Left kidney (tissue), 2 donors: ENCODE results near the gene GRXCR2. TPM values are rescaled to one million over a fixed set of nuclear protein-coding genes. Genes with fewer than 3 reads are reported as not detected.
"Not testable (repeated sequence)": the region's sequence is repeated elsewhere in the genome, so short reads cannot be mapped to it uniquely, and the experiment has no call there.

Experiments used
- DNase-seq: peaks from one replicate; pipeline ENCODE4 v3.0.0-alpha.2; 2013
- polyA plus RNA-seq: library from polyadenylated mRNA; unstranded; fragments of 120-200 nt; gene quantifications from one replicate; pipeline ENCODE4 v1.2.1, GENCODE V29; 2013; ENCODE audit not compliant: insufficient read length

The GRXCR2 gene
- polyA plus RNA-seq, 1 donor = not detected

- no peak for DNase-seq
Measured at GRCh38 chr5:145887217-145887616, 14.4 kb upstream of the GRXCR2 start.

GRCh38 chr5:145874765-145875164 is 2.0 kb upstream of the GRXCR2 start:
- DNase-seq = no peak

DNA sequence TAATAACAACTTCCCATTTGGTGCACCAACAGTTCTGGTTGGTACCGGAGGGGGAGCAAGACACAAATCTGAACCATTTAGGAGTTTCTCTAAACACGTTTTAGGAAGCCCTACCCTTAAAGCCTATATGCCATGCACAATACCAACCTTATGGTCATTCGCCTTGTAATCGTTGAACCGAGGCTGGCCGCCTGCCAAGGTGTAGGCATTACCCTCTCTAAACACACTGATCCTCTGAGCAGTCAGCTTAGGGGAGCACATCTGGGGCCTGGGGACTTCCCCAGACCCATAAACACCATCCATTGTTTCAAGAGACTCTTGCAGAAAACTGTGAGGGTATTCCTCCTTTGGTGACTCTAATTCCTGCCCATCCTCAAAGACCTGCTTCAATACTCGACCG is 328 bp downstream of the GRXCR2 start:
- DNase-seq = no peak

GRCh38 chr5:145869753-145870152 is 3.1 kb downstream of the GRXCR2 start:
- DNase-seq = no peak

GRCh38 chr5:145867806-145868205 is 5.0 kb downstream of the GRXCR2 start:
- no peak for DNase-seq

DNA sequence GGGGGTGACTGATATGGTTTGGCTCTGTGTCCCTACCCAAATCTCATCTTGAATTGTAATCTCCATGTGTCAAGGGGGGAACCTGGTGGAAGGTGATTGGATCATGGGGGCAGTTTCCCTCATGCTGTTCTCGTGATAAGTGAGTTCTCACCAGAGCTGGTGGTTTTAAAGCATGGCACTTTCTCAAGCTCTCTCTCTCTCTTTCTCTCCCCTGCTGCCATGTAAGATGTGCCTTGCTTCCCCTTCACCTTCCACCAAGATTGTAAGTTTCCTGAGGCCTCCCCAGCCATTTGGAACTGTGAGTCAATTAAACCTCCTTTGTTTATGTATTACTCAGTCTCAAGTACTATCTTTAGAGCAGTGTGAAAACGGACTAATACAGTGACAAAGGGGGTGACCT is 8.4 kb downstream of the GRXCR2 start:
- not testable (repeated sequence) for DNase-seq

DNA sequence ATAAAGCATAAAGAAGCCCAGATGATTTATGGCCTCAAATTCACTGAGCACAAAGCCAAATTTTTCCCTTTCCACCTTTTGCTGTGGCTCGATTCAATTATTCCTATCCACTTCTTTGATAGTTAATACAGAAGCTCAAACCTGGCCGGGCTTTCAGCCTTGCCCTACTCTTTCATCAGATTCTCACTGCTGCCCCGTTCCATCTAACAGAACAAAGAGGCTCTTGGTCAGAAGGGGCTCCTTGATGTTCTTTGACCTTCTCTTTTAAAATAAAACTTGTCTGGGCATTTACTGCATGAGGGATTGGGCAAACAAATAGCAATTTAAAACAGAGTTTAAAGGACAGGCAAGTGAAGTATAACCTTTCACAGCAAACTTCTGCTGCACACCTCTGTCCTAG is 9.8 kb downstream of the GRXCR2 start:
- DNase-seq = no peak

- no peak for DNase-seq
Measured at GRCh38 chr5:145859897-145860296, 12.9 kb downstream of the GRXCR2 start.

- no peak for DNase-seq
Measured at GRCh38 chr5:145859453-145859852, 13.4 kb downstream of the GRXCR2 start.

DNA sequence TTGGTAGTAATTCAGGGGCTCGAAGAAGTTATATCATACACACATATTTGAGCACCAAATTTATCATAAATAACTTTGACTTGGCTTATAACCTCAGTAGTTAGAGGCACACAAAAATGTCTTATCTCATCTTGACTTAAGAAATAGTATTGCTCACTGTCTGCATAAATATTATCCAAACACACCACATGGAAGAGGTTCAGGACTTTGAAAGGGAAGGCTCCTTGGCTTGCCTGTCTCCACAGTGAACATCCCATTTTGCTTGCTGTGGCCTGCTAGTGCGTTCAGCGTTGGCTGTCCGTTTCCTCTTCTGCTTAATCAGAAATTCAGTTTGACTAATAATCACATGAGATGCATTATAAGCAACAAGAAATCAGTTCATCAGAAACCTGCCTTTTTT is 13.9 kb downstream of the GRXCR2 start:
- no peak for DNase-seq

GRCh38 chr5:145856285-145856818 is 16.5 kb downstream of the GRXCR2 start:
- peak; percentile 46 for DNase-seq

DNA sequence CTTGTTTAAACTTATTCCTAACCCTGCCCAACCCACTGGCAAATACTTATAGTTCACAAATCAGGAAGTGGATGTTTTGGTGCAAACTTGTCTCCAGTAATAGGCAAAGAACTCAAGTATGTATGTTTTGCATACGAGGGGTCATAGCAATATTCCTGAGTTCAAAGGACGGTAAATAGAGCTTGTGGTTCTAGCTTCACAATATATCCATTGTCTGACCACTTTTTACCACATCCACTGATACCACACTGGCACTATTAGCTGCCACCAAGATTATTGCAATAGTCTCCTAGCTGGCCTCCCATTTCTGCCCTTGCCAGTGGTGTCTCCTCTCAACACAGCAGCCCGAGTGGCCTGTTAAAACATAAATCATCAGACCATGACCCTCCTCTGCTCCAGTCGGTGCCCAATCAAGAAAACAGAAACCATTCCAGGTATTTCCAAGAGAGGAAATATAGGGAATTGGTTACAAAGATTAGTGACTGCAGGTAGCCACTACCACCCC is 17.0 kb downstream of the GRXCR2 start:
- DNase-seq = peak; percentile 46

GRCh38 chr5:145854651-145855258 is 18.1 kb downstream of the GRXCR2 start:
- DNase-seq = no peak

DNA sequence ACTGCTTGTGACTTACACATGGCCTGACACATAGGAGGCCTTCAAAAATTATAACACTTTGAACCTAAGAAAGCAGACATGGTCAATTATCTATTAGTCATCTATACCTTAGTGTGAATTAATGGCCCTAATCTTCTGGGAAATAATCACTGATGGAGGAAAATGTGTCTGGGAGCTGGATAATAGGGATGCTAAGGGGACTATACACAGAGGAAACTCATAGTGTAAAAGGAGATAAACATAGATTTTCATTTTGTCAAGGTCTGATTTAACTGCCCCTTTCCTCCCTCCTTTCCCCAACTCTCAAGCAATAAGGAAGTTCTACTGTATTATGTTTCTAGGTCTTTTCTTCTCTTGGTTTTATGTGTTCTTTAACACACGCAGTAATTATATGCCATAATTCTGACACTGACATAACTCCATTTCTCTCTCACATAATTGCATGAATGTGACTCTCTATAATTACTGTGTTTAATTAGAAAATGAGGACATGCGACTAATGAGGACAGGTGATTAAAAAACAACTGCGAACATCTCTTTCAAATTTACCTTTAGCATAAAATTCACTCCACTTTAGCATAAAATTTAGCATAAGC is 18.9 kb downstream of the GRXCR2 start:
- no peak for DNase-seq

- DNase-seq = no peak
Measured at GRCh38 chr5:145852990-145853389, 19.8 kb downstream of the GRXCR2 start.

DNA sequence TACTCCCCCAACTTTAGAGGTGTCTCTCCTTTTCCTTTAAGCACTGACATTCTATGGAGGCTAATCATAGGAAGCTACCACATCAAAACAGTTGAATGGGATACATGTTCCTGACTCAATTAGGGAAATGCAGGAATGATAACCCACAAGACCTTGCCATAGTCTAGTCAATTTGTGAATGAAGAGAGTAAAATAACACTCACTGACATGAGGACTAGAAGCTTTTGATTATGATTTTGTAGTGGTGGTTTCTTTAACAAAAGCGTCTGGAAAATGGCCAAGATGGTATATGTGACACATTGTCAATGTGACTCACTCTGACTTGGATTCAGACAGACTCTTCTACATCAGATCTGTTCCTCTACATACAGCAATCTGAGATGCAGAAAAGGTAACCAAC is 24.0 kb downstream of the GRXCR2 start:
- DNase-seq = no peak

GRCh38 chr5:145847499-145848497 is 25.0 kb downstream of the GRXCR2 start:
- no peak for DNase-seq

GRCh38 chr5:145846081-145846480 is 26.7 kb downstream of the GRXCR2 start:
- DNase-seq = no peak

GRCh38 chr5:145841299-145841698 is 31.5 kb downstream of the GRXCR2 start:
- DNase-seq = no peak

- DNase-seq = no peak
Measured at GRCh38 chr5:145840458-145841132, 32.2 kb downstream of the GRXCR2 start.

GRCh38 chr5:145838276-145838675 is 34.5 kb downstream of the GRXCR2 start:
- no peak for DNase-seq

DNA sequence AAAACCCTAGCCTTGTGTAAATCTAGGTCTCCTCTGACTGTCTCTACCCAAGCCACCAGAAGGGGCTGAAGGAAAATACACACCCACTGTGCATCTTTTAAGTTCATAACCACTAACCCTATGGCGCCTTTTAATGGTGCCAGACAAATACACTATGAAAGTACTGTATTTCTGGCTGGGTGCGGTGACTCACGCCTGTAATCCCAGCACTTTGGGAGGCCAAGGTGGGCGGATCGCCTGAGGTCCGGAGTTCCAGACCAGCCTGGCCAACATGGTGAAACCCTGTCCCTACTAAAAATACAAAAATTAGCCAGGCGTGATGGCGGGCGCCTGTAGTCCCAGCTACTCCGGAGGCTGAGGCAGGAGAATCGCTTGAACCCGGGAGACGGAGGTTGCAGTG is 36.6 kb downstream of the GRXCR2 start:
- DNase-seq = not testable (repeated sequence)
